Measurements from ENCODE around the gene AS3MT.

The AS3MT gene

GRCh38 chr10:102900006-102900405 lies 30.7 kb downstream of the AS3MT start:
- Histone ChIP-seq H3K4me3 (ENCODE audit: low read depth, low read length) (no peak overlapping the region), H3K27me3 (ENCODE audit: insufficient read depth, low read depth, severe bottlenecking) (no peaks in the 10 kb centered on the region), H3K36me3 (peaks cover 3% of the 10 kb centered on the region; the same call in 1 of the 2 replicates), H3K27ac (no peak overlapping the region), H3K9me3 (ENCODE audit: severe bottlenecking) (no peaks in the 10 kb centered on the region)
- no peak for TF ChIP-seq CTCF (IDR thresholded peaks at IDR 0.05; ENCODE audit: low read depth, low read length)
- no peak for DNase-seq

- Histone ChIP-seq H3K4me3 (ENCODE audit: low read depth, low read length) (no peak overlapping the region), H3K36me3 (peaks cover 3% of the 10 kb centered on the region; the same call in 1 of the 2 replicates), H3K27ac (no peak overlapping the region), H3K27me3 (ENCODE audit: insufficient read depth, low read depth, severe bottlenecking) (no peaks in the 10 kb centered on the region), H3K9me3 (ENCODE audit: severe bottlenecking) (no peaks in the 10 kb centered on the region)
- TF ChIP-seq CTCF (IDR thresholded peaks at IDR 0.05; ENCODE audit: low read depth, low read length) = no peak
- DNase-seq = no peak
Measured at GRCh38 chr10:102904346-102904745, 35.1 kb downstream of the AS3MT start.

- Histone ChIP-seq H3K4me3 (ENCODE audit: low read depth, low read length) (no peak overlapping the region), H3K27ac (no peak overlapping the region), H3K27me3 (ENCODE audit: insufficient read depth, low read depth, severe bottlenecking) (no peaks in the 10 kb centered on the region), H3K36me3 (no peaks in the 10 kb centered on the region), H3K9me3 (ENCODE audit: severe bottlenecking) (no peaks in the 10 kb centered on the region)
- no peak for TF ChIP-seq CTCF (IDR thresholded peaks at IDR 0.05; ENCODE audit: low read depth, low read length)
- DNase-seq = no peak
Measured at GRCh38 chr10:102906507-102906906, 37.2 kb downstream of the AS3MT start.

GRCh38 chr10:102914781-102915180 lies 45.5 kb downstream of the AS3MT start:
- no peak for TF ChIP-seq CTCF (IDR thresholded peaks at IDR 0.05; ENCODE audit: low read depth, low read length)
- H3K9me3 ChIP-seq (ENCODE audit: severe bottlenecking) = no peaks in the 10 kb centered on the region
- no peaks in the 10 kb centered on the region for H3K27me3 ChIP-seq (ENCODE audit: insufficient read depth, low read depth, severe bottlenecking)
- H3K4me3 ChIP-seq (ENCODE audit: low read depth, low read length) = no peak overlapping the region
- DNase-seq = no peak
- H3K27ac ChIP-seq = no peak overlapping the region
- no peaks in the 10 kb centered on the region for H3K36me3 ChIP-seq

GRCh38 chr10:102916173-102916572 lies 46.9 kb downstream of the AS3MT start:
- peak overlapping the region; percentile 77 for H3K4me3 ChIP-seq (ENCODE audit: low read depth, low read length)
- TF ChIP-seq CTCF (IDR thresholded peaks at IDR 0.05; ENCODE audit: low read depth, low read length) = 0 out of 2 replicates have a peak, but pooled peaks have one; percentile 4
- no peak for DNase-seq
- H3K27ac ChIP-seq = no peak overlapping the region
- H3K36me3 ChIP-seq = no peaks in the 10 kb centered on the region
- no peaks in the 10 kb centered on the region for H3K27me3 ChIP-seq (ENCODE audit: insufficient read depth, low read depth, severe bottlenecking)
- no peaks in the 10 kb centered on the region for H3K9me3 ChIP-seq (ENCODE audit: severe bottlenecking)

- peak overlapping the region; percentile 77 for H3K4me3 ChIP-seq (ENCODE audit: low read depth, low read length)
- TF ChIP-seq CTCF (IDR thresholded peaks at IDR 0.05; ENCODE audit: low read depth, low read length) = peak; percentile 95
- peak; percentile 77 for DNase-seq
- no peaks in the 10 kb centered on the region for H3K9me3 ChIP-seq (ENCODE audit: severe bottlenecking)
- H3K27me3 ChIP-seq (ENCODE audit: insufficient read depth, low read depth, severe bottlenecking) = no peaks in the 10 kb centered on the region
- H3K27ac ChIP-seq = peak overlapping the region; percentile 40
- H3K36me3 ChIP-seq = no peaks in the 10 kb centered on the region
Measured at GRCh38 chr10:102917314-102917961, 48.2 kb downstream of the AS3MT start.
